GM20431 (cell line): ENCODE data around the gene PDGFRB.
"Not testable (repeated sequence)": the region's sequence is repeated elsewhere in the genome, so short reads cannot be mapped to it uniquely, and the experiment has no call there.

Source experiments
- in situ Hi-C: fragments of 300-500 bp; cut with MseI, MboI; formaldehyde crosslinking; loops from one replicate; pipeline ENCODE4 v1.15.0; 2020; ENCODE audit warnings: low sequenced_read_pairs; ENCODE audit not compliant: unreplicated experiment

The PDGFRB gene

GRCh38 chr5:150106674-150107426, 48.8 kb downstream of the PDGFRB start:
- in situ Hi-C loops: no loop called here

- in situ Hi-C loops: no loop called here
Observed at GRCh38 chr5:150105928-150106615, 49.6 kb downstream of the PDGFRB start.

DNA sequence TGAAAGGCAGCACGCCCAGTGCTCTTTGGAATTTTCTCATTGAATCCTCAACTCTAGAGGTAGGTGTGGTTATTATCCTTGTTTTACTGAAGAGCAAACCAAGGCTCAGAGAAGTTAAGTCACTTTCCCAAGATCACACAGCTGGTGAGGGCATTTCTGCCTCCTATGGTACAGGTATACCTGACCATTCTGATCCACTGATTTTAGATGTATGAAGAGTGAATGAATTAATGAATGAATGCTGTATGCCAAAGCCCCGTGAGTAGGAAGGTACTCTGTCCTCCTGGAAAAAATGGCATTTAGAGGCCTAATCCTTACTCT, 51.1 kb downstream of the PDGFRB start:
- in situ Hi-C loops: no loop called here

DNA sequence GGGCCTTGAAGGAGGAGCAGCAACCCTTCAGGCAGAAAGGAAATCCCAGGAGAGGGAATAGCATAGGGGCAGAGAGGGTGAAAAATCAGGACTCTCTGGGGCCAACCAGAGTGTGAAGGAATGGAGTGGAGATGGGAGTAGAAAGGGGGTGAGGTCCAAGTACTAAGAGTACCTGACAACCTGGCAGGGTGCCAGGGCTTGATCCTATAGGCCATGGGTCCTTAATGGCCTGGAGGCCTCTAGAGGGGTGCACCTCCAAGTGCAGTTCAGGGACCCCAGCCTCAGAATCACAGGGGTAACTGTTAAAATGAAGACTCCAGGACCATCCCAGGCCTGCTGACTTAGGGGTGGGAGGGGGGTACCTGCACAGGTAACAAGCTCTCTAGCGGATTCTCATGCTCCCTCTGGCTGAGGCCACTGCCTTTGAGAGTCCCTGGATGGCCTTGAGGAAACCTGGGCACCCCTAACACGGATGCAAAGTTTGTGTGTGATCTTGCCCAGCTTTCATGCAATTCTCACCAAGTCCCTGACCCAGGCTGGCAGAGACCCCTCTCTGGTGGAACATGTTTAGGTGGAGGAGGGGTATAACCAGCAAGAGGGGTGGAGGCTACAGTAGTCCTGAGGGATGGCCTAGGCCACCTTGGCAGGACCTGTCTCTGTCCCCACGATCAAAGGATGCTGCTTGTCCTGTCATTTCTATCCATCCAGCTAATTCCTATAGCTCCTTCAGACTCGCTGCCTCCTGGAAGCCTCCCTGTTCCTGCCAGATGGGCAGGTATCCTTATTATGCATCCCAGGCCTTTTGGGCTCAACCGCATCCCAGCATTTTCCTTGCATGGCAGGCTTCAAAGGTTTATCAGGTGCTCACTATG, 51.7 kb downstream of the PDGFRB start:
- in situ Hi-C loops: no loop called here

GRCh38 chr5:150101023-150101422, 54.6 kb downstream of the PDGFRB start:
- in situ Hi-C loops: no loop called here

DNA sequence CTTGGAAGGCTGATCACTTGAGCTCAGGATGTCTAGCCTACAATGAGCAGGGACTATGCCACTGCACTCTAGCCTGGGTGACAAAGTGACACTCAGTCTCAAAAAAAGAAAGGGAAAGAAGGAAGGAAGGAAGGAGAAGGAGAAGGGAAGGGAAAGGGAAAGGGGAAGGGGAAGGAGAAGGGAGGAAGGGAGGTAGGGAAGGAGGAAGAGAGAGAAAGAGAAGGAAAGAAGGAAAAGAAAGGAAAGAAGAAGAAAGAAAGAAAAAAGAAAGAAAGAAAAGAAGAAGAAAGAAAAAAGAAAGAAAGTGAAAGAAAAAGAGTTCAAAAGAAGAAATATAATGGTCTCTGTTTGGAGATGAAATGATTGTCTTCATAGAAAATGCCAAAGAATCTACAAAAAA, 58.5 kb downstream of the PDGFRB start:
- in situ Hi-C loops: no loop called here

DNA sequence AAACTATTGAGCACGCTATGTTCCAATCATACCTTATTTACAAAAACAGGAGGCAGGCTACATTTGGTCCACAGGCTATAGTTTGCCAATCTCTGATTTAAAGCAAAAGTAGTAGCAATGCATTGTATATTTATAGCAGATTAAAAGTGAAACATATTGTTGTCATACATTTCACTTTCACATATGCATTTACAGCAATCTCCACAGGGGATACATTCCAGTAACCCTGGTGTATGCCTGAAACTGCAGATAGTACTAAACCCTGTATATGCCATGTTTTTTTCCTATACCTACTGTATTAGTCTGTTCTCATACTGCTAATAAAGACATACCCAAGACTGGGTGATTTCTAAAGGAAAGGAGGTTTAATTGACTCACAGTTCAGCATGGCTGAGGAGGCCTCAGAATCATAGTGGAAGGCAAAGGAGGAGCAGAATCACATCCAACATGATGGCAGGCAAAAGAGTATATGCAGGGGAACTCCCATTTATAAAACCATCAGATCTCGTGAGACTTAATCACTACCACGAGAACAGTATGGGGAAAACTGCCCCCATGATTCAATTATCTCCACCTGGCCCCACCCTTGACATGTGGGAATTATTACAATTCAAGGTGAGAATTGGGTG, 63.4 kb downstream of the PDGFRB start:
- in situ Hi-C loops: no loop called here

DNA sequence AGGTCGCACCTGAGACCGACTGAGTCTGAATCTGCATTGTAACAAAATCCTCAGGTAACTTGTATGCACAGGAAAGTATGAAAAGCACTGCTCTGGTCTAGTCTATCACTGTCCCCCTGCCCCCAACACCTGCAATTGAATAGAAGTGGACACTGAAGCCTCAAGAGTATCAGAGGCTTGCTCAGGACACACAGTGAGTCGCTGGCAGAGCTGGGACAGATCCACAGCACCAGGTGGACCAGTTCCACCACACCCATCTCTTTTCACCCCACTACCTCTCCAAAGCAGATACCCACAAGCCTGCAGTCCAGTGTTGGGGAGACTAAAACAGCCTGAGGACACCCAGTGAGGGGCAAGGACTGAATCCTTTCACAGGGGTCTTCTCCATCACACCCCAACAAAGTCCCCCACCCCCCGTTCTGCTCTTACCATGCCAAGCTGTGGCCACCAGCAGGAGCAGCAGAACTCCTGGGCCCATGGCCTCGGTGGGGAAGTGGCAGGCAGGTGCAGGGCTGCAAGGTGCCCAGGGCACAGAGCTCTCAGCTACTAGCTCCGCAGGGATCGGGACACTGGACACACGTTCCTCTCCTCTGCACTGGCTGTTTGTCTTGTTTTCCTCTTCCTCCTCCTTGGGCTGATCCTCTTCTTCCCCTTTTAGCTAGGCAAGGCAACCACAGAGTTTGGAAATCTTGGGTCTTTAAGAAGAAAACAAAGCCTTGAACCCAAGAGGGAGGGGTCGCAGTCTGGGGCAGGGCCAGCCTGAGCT, 69.5 kb downstream of the PDGFRB start, which contains the start of gene CSF1R:
CSF1R (minus strand) TSS at position 605 of the 766 bp plus-strand sequence; CDS start at position 478, 127 bp downstream.
- in situ Hi-C loops: no loop called here

DNA sequence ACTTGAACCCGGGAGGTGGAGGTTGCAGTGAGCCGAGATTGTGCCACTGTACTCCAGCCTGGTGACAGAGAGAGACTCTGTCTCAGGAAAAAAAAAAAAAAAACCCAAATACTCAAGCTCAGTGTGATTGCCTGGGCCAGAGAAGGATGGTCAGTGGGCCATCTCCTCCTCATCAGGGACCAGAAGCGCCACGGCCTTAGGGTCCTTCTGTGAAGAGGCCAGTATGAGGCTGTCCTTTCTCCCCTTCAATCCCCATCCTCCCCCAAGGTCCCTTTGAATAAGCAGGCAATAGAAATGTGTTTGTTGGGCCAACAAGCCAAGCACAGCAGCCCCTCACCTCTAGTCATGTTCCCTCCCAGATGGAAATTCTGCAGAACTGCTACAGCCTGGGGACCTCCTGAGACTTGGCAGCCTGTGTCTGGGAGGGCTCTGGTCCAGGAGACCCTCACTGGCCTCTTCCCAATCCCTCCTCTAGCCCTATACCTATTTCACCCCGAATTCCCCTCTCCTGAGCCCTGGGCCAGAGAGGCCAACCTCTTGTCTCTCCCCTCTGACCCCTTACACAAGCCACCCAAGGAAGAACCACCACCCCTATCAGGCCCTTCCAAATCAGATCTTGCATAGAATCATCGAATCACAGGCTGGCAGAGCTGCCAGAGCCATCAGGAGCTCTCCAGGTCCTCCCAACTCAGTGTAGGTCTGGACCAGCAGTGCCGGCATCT, 70.3 kb downstream of the PDGFRB start:
- in situ Hi-C loops: no loop called here

- in situ Hi-C loops: not testable (repeated sequence)
Observed at GRCh38 chr5:150084754-150085153, 70.9 kb downstream of the PDGFRB start.

GRCh38 chr5:150082889-150083288, 72.8 kb downstream of the PDGFRB start:
- in situ Hi-C loops: no loop called here

GRCh38 chr5:150082374-150082773, 73.3 kb downstream of the PDGFRB start:
- in situ Hi-C loops: no loop called here

- in situ Hi-C loops: no loop called here
Observed at GRCh38 chr5:150081541-150082283, 73.9 kb downstream of the PDGFRB start.

DNA sequence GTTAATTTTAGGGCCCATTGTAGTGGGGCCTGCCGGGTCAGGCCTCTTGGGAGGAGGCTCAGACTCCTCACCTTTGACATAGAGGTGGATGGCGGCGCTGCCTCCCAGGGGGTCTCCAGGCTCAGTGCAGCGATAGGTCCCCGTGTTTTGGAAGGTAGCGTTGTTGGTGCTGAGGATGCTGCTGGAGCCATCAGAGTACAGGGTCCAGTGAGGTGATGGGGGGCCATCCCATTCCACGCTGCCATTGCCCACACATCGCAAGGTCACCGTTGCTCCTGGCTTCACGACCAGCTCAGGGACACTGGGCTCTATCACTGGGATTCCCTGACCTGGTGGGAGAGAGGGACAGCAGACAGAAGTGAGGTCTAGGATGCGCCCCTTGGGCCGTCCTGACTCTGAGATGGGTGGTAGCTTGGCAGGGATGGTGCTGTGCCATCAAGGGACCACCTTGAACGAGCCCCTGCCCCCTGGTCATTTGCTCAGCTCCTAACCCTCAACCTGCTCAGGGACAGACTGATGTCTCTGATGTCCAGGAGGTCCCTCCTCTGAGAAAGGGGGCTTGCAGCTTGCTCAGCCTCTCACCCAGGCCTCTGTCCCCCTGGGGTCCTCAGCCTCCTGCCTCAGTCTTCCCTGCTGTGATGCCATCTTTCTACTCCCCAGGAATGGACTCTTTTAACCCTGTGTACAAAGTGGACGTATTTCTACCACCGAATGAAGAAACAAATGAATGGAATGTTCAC, 74.8 kb downstream of the PDGFRB start:
- in situ Hi-C loops: no loop called here

DNA sequence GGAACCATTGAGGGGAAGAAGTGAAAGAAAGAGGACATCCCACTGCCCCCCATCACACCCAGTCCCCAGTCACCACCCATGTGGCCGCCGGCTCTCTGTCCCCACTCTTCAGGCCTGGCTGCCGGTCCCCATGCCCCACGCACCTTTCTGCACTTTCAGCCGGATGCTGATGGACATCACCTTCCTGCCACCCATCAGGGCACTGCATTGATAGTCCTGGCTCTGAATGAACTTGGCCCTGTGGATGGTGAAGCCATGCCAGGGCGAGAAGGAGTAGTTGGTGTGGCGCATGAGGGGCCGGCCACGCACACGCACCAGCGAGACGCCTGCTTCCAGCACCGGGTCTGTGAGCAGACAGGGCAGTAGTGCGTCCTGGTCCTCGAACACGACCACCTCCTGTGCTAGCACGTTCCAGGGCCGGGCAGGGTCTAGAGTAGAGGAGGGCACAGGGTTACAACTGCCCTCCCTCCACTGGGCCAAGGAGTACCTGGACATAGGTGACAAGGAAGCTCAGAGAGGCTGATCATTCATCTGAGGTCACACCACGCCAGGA, 75.7 kb downstream of the PDGFRB start:
- in situ Hi-C loops: loop anchor here (10.0 kb wide), 1 partner anchor 45 kb away; no protein-coding TSS in a partner anchor

DNA sequence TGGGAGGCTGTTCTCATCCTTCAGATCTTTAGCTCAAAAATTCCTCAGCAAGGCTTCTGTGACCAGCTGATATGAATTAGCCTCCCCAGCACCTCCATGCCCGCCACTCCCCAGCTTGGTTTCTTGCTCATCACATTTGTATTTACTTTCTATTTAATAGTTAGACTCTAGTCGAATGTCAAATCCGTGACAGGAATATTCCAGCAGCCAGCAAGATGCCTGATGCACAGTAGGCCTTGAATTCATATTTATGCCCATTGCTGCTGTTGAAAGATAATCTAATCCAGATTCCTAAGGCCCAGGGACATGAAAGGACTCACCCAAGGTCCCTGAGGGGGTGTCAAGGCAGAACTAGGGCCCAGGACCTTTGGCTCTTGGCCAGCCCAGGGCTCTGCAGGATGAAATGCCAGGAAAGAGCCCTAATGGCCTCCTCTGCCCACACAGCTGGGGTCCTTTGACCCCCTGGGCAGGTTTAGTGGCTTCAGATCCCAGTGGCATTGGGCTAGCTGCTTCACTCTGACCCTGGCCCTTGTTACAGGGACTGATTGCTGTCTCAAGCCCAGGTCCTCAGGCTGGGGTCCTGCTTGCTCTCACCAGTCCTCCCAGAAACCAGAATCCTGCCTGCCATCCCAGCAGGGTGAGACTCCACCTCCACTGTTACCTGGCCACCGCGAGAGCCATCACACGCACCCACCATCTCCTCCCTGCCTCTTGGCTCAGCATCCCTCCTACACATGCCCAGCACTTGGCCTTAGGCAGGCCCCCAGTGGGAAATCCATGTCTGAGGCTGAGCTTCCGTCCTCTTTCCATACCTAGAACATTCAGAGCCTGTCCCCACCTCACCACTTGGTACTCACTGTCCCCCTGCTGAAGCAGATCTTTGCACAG, 76.6 kb downstream of the PDGFRB start:
- in situ Hi-C loops: loop anchor here (10.0 kb wide), 1 partner anchor 46 kb away; no protein-coding TSS in a partner anchor
